ENCODE results near the gene FMN1.

GRCh38 chr15:32910839-32911238, 283.7 kb downstream of the FMN1 start:
- TF ChIP-seq CTCF (IDR thresholded peaks at IDR 0.05) (no peak), POLR2A (IDR thresholded peaks at IDR 0.05) (no peak)

Measured in testis (tissue), 2 donors.